Measurements from ENCODE around the gene GNMT. TPM values are rescaled to one million over a fixed set of nuclear protein-coding genes. Genes with fewer than 3 reads are reported as not detected.

Gene GNMT
- total RNA-seq, 1 experiment from 2014 or later, result not detected

DNA sequence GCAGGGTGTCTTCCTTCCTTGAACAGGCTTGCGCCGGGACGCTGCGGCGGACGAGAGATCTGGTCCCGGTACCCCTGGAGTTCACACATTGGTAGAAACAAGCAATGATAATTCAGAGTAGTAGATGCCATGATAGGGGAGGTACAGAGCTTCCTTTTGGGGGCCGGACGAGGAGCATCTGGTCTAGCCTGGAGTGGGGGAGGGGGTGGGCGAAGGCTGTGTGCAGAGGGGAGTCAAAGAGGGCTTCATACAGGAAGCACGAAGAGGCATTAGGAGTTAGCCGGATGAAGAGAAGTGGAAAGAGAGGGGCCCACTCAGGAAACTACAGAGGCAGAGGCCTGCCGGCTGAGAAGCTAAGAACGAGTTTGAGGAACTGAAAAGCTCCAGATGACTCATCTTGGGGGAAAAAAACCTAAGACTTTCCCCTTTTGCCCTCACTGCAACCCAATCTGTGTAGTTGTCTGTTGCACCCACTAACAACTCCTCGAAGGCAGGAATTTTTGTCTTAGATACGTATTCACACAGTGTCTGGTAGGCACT is 30.7 kb upstream of the GNMT start:
- intact Hi-C loops (cut with micrococcal nuclease; ENCODE audit: unreplicated experiment), result loop anchor here (1.0 kb wide), 4 partner anchors 29 to 54 kb away; partner anchors contain the start of genes GNMT, PEX6 and PPP2R5D
- H3K27me3 Mint-ChIP-seq (ENCODE audit: insufficient read depth, unreplicated experiment), result no peaks in the 10 kb centered on the region
- ChIA-PET CTCF (interaction anchor here (0.6 to 1.4 kb wide), 9 partner anchors 15 to 840 kb away, joined by 3 to 6 read pairs (median 3); partner anchors contain the start of gene PPP2R5D), POLR2A (interaction anchor here (0.5 to 2.1 kb wide), 18 partner anchors 8 to 1931 kb away, joined by 3 to 16 read pairs (median 6); partner anchors contain the start of genes CUL7, GNMT, KLC4 and KLHDC3)
- peak overlapping the region; percentile 100 for H3K4me3 Mint-ChIP-seq (ENCODE audit: unreplicated experiment)
- H3K27ac Mint-ChIP-seq (ENCODE audit: unreplicated experiment), result peak overlapping the region; percentile 76
- Histone ChIP-seq H3K9me3 (no peaks in the 10 kb centered on the region), H3K4me3 (ENCODE audit: low read depth, low read length) (peak overlapping the region; percentile 56), H3K27me3 (replicated peaks; ENCODE audit: control insufficient read depth, insufficient read depth, low read length) (no peaks in the 10 kb centered on the region), H3K4me1 (peaks cover 8% of the 10 kb centered on the region), H3K36me3 (ENCODE audit: control insufficient read depth, insufficient read depth, low read length) (no peaks in the 10 kb centered on the region)
- peak in 1 of 2 experiments; percentile 47 for DNase-seq
- H3K36me3 Mint-ChIP-seq (ENCODE audit: insufficient read depth, unreplicated experiment), result peaks cover 42% of the 10 kb centered on the region
- H3K4me1 Mint-ChIP-seq (ENCODE audit: low read depth, unreplicated experiment), result peaks cover 13% of the 10 kb centered on the region
- no peak for TF ChIP-seq CTCF (IDR thresholded peaks at IDR 0.05; ENCODE audit: insufficient read depth in 1 of 2, low read depth in 1 of 2, low read length in 1 of 2, severe bottlenecking in 1 of 2, unreplicated experiment in 1 of 2)
- no TSS peak for BruUV-seq (replicated peaks)
- H3K9me3 Mint-ChIP-seq (ENCODE audit: unreplicated experiment), result no peaks in the 10 kb centered on the region

DNA sequence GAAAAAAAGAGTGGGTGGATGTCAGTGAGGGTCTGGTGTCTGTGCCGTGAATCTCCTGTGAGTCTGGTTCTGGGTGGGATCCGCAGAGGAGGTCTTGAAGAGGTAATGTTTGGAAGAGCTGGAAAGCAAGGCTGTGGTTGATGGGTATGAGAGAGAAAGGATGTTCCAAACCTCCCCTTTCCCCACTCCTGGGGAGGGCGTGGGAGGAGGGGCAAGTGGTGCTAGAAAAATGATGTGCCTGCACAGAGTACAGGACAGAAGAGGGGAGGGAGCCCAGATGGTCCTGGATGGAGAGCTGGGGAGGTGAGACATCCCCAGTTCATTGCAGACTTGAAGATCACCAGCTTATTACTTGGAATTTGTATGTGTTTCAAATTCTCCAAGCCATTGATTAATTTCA is 28.1 kb upstream of the GNMT start:
- H3K27ac Mint-ChIP-seq (ENCODE audit: unreplicated experiment), result no peak overlapping the region
- ChIA-PET POLR2A (no interaction called here), CTCF (no interaction called here)
- no peak overlapping the region for H3K4me3 ChIP-seq (ENCODE audit: low read depth, low read length)
- H3K4me1 ChIP-seq, result peaks cover 8% of the 10 kb centered on the region
- no peak overlapping the region for H3K4me3 Mint-ChIP-seq (ENCODE audit: unreplicated experiment)
- DNase-seq, result no peak
- peaks cover 56% of the 10 kb centered on the region for H3K36me3 Mint-ChIP-seq (ENCODE audit: insufficient read depth, unreplicated experiment)
- H3K4me1 Mint-ChIP-seq (ENCODE audit: low read depth, unreplicated experiment), result peaks cover 13% of the 10 kb centered on the region
- BruUV-seq (replicated peaks), result no TSS peak
- intact Hi-C loops (cut with micrococcal nuclease; ENCODE audit: unreplicated experiment), result no loop called here
- no peaks in the 10 kb centered on the region for H3K27me3 ChIP-seq (replicated peaks; ENCODE audit: control insufficient read depth, insufficient read depth, low read length)
- no peak for TF ChIP-seq CTCF (IDR thresholded peaks at IDR 0.05; ENCODE audit: insufficient read depth in 1 of 2, low read depth in 1 of 2, low read length in 1 of 2, severe bottlenecking in 1 of 2, unreplicated experiment in 1 of 2)
- no peaks in the 10 kb centered on the region for H3K9me3 ChIP-seq
- no peaks in the 10 kb centered on the region for H3K27me3 Mint-ChIP-seq (ENCODE audit: insufficient read depth, unreplicated experiment)
- H3K9me3 Mint-ChIP-seq (ENCODE audit: unreplicated experiment), result no peaks in the 10 kb centered on the region
- 0 out of 2 replicates have a peak, but pooled peaks cover 2% of the 10 kb centered on the region for H3K36me3 ChIP-seq (ENCODE audit: control insufficient read depth, insufficient read depth, low read length)

DNA sequence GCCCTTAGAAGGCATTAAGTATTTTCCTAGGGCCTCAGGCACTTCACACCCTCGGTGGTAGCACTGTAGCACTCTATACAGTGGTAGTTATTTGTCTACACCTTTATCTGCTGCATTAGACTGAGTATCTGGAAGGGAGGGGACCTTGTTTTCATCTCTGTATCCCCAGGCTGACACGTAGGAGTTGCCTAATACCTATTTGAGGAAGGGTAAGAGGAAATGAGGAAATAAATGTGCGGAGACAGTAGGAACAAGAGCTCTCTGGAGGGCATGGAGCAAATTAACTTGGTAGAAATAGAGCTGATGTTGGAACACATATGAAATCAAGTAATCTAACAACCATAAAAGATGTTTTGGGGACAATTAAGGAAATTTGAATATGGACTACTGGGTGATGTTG is 27.3 kb upstream of the GNMT start:
- no TSS peak for BruUV-seq (replicated peaks)
- no peaks in the 10 kb centered on the region for H3K27me3 Mint-ChIP-seq (ENCODE audit: insufficient read depth, unreplicated experiment)

More for the DNA sequence above, 27.3 kb upstream of the GNMT start:
- no peak overlapping the region for H3K4me3 Mint-ChIP-seq (ENCODE audit: unreplicated experiment)
- TF ChIP-seq CTCF (IDR thresholded peaks at IDR 0.05; ENCODE audit: insufficient read depth in 1 of 2, low read depth in 1 of 2, low read length in 1 of 2, severe bottlenecking in 1 of 2, unreplicated experiment in 1 of 2), result no peak
- intact Hi-C loops (cut with micrococcal nuclease; ENCODE audit: unreplicated experiment), result no loop called here
- ChIA-PET POLR2A (no interaction called here), CTCF (no interaction called here)
- 0 out of 2 replicates have a peak, but pooled peaks cover 2% of the 10 kb centered on the region for H3K36me3 ChIP-seq (ENCODE audit: control insufficient read depth, insufficient read depth, low read length)
- DNase-seq, result no peak
- no peaks in the 10 kb centered on the region for H3K9me3 Mint-ChIP-seq (ENCODE audit: unreplicated experiment)
- no peaks in the 10 kb centered on the region for H3K27me3 ChIP-seq (replicated peaks; ENCODE audit: control insufficient read depth, insufficient read depth, low read length)
- H3K4me1 Mint-ChIP-seq (ENCODE audit: low read depth, unreplicated experiment), result peaks cover 13% of the 10 kb centered on the region
- no peak overlapping the region for H3K27ac Mint-ChIP-seq (ENCODE audit: unreplicated experiment)
- peaks cover 8% of the 10 kb centered on the region for H3K4me1 ChIP-seq
- H3K4me3 ChIP-seq (ENCODE audit: low read depth, low read length), result no peak overlapping the region
- H3K36me3 Mint-ChIP-seq (ENCODE audit: insufficient read depth, unreplicated experiment), result peaks cover 60% of the 10 kb centered on the region
- no peaks in the 10 kb centered on the region for H3K9me3 ChIP-seq
